Mesodermal cell (in vitro differentiated cells): ENCODE results near the gene NDC1.

Experiments
- H3K27ac ChIP-seq: 2 replicates; pipeline ENCODE4 v1.7.0; 2013; ENCODE audit warnings: mild to moderate bottlenecking, low read depth, low read length, moderate library complexity; ENCODE audit not compliant: severe bottlenecking
- H3K36me3 ChIP-seq: 2 replicates; pipeline ENCODE4 v1.7.1; 2013; ENCODE audit warnings: mild to moderate bottlenecking, low read length, moderate library complexity; ENCODE audit not compliant: control insufficient read depth, insufficient read depth
- H3K4me1 ChIP-seq: one replicate; pipeline ENCODE4 v1.7.1; 2013; ENCODE audit warnings: mild to moderate bottlenecking, low read length; ENCODE audit not compliant: insufficient read depth, control insufficient read depth, poor library complexity, severe bottlenecking
- H3K4me3 ChIP-seq: 2 replicates; pipeline ENCODE4 v1.7.0; 2013; ENCODE audit warnings: low read length, control low read depth, mild to moderate bottlenecking; ENCODE audit not compliant: insufficient read depth, poor library complexity, severe bottlenecking; ENCODE audit errors: extremely low read depth
- H3K9me3 ChIP-seq: 2 replicates; pipeline ENCODE4 v1.7.1; 2013; ENCODE audit warnings: mild to moderate bottlenecking, low read length, moderate library complexity; ENCODE audit not compliant: control insufficient read depth
- WGBS, 2 experiments: methylation state at CpG; one replicate each; pipeline ENCODE4 v1.1.5; 2013; ENCODE audit warnings: missing lambda C conversion rate in 2 of 2; ENCODE audit not compliant: insufficient coverage in 2 of 2; 5-methylcytosine and 5-hydroxymethylcytosine counted together

NDC1 gene

DNA sequence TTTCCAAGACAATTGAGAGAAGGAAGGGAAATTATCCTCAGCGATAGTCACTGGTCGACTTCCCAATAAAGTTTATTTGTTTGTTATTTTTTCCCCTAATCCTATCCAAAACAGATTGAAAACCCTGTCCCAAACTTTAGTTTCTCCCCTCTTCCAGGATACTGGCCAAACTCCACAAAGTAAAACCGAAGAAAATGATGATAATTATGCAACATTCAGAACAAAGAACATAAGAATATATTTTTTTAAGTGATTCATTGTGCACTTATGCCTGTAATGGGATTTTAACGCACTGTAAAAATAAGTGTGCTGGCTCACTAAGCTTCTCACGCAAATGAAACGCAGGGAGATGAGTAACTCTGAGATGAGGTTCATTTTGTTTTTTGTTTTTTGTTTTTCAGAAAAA, 105.2 kb downstream of the NDC1 start:
- Histone ChIP-seq H3K4me1 (peaks cover 53% of the 10 kb centered on the region), H3K27ac (no peak overlapping the region), H3K36me3 (no peaks in the 10 kb centered on the region), H3K9me3 (no peaks in the 10 kb centered on the region), H3K4me3 (no peak overlapping the region)
- WGBS, 2 experiments: 80 to 100% methylated on average over 1 of the region's 6 CpGs

GRCh38 chr1:53732409-53732808, 105.7 kb downstream of the NDC1 start:
- H3K27ac ChIP-seq: no peak overlapping the region
- H3K4me1 ChIP-seq: peaks cover 53% of the 10 kb centered on the region
- 39 to 45% methylated on average over 2 of the region's 3 CpGs for WGBS, 2 experiments
- no peaks in the 10 kb centered on the region for H3K36me3 ChIP-seq
- H3K9me3 ChIP-seq: no peaks in the 10 kb centered on the region
- H3K4me3 ChIP-seq: no peak overlapping the region

- H3K4me1 ChIP-seq: peaks cover 48% of the 10 kb centered on the region
- no peaks in the 10 kb centered on the region for H3K9me3 ChIP-seq
- no peak overlapping the region for H3K4me3 ChIP-seq
- H3K27ac ChIP-seq: no peak overlapping the region
- WGBS, 2 experiments: 93 to 100% methylated on average over 2 to 8 of the region's 8 CpGs
- no peaks in the 10 kb centered on the region for H3K36me3 ChIP-seq
Measured at GRCh38 chr1:53731779-53732305, 106.3 kb downstream of the NDC1 start.

DNA sequence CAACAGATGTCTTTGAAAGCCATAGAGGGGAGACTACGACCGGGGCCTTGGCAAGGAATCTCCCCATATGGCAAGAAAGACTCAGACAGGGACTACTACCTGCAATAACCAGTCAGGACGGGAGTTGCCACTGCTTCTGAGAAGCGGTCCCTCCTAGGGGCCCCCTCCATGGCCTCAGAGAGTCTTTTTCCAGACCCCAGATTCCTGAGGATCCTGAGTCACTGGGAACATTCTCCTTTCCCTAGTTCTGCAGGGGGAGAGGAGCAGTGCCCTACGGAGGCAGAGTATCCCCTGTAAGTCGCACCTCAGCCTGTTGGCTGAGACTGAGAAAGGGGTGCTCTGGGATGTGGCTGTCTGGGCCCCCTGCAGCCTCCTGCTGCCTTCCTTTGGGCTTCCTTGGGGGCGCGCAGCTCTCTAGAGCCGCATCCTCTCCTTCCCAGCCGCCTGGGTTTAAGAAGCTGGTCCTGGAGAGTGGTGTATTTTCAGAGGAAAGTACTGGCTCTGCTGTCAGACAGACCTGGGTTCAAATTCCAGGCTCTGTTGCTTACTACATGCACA, 107.0 kb downstream of the NDC1 start:
- Histone ChIP-seq H3K4me1 (peaks cover 41% of the 10 kb centered on the region), H3K36me3 (no peaks in the 10 kb centered on the region), H3K4me3 (no peak overlapping the region), H3K9me3 (no peaks in the 10 kb centered on the region), H3K27ac (no peak overlapping the region)
- WGBS, 2 experiments: 93 to 96% methylated on average over 7 to 9 of the region's 10 CpGs

DNA sequence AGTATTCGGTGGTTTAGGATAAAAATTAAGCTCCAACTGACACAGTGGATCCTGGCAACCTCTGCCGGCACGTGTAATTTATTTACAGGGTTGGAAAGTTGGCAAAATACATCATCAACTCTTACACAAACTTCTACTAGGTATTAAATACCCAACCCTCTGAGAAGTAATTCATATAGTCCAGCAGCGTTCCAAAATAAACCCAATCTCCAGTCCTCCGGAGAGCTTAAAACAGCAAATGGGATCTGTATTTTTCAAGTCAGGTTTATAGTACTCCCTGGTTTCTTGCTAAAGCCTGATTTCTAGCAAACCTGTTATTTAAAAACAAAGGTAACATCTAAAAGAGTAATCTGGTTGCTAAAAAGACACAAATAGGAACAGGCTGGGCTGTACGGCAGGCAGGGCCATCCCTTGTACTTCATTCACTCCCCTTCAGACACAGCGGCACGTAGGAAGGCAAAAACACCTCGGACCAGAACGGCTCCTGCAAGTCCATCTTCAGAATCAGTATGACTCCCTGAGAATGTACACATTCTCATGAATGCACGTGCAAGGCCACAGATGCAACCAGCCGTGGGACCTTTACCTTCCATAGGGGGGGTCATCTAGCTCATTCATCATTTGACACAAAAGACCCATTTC, 107.8 kb downstream of the NDC1 start:
- Histone ChIP-seq H3K4me3 (no peak overlapping the region), H3K36me3 (no peaks in the 10 kb centered on the region), H3K4me1 (peaks cover 34% of the 10 kb centered on the region), H3K27ac (no peak overlapping the region), H3K9me3 (no peaks in the 10 kb centered on the region)
- 94 to 100% methylated on average over 4 to 9 of the region's 12 CpGs for WGBS, 2 experiments

GRCh38 chr1:53729456-53730223, 108.5 kb downstream of the NDC1 start:
- 88 to 91% methylated on average over 9 to 13 of the region's 16 CpGs for WGBS, 2 experiments
- H3K27ac ChIP-seq: no peak overlapping the region
- H3K4me1 ChIP-seq: peaks cover 27% of the 10 kb centered on the region
- H3K9me3 ChIP-seq: no peaks in the 10 kb centered on the region
- no peaks in the 10 kb centered on the region for H3K36me3 ChIP-seq
- H3K4me3 ChIP-seq: no peak overlapping the region

DNA sequence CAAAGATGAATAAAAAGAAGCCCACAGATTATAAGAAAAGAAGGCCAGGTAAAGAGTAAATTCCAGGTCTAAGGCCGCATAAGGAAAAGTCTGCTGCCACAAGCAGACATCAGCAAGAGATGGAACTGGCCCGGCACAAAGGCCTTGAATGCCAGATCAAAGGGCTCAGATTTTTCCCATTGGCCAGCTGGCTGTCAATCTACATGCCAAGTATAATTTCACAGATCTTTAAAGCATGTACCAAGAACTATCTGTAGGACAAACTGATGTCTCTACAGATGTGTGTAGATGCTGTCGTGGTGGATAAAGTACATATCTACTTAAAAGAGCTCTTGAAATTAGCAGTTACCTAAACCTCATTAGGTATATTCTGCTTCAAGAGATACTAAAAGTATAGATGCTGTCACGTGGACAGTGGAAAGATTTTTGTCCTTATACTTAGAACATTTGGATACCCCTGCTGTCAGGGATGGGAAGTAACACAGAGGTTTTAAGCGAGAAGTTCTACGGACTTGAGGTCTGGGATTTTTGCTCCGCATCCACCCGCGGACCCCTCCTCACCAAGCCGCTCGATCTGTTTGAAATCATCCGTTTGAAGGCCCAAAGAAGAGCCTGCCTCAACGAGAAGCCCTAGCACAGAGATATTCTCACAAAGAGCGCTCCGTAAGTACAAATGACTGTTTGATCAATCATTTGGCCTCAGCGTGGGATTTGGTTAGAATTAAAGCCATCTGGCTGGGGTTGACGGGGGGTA, 109.2 kb downstream of the NDC1 start:
- Histone ChIP-seq H3K9me3 (no peaks in the 10 kb centered on the region), H3K36me3 (no peaks in the 10 kb centered on the region), H3K4me1 (peaks cover 21% of the 10 kb centered on the region), H3K4me3 (no peak overlapping the region), H3K27ac (no peak overlapping the region)
- 95% methylated on average over 13 to 14 of the region's 17 CpGs for whole genome bisulfite sequencing, 2 experiments

GRCh38 chr1:53728196-53728595, 109.9 kb downstream of the NDC1 start:
- no peak overlapping the region for H3K4me3 ChIP-seq
- no peaks in the 10 kb centered on the region for H3K9me3 ChIP-seq
- 71 to 83% methylated on average over 1 of the region's 1 CpG for WGBS, 2 experiments
- H3K4me1 ChIP-seq: peaks cover 15% of the 10 kb centered on the region
- H3K36me3 ChIP-seq: no peaks in the 10 kb centered on the region
- H3K27ac ChIP-seq: no peak overlapping the region

DNA sequence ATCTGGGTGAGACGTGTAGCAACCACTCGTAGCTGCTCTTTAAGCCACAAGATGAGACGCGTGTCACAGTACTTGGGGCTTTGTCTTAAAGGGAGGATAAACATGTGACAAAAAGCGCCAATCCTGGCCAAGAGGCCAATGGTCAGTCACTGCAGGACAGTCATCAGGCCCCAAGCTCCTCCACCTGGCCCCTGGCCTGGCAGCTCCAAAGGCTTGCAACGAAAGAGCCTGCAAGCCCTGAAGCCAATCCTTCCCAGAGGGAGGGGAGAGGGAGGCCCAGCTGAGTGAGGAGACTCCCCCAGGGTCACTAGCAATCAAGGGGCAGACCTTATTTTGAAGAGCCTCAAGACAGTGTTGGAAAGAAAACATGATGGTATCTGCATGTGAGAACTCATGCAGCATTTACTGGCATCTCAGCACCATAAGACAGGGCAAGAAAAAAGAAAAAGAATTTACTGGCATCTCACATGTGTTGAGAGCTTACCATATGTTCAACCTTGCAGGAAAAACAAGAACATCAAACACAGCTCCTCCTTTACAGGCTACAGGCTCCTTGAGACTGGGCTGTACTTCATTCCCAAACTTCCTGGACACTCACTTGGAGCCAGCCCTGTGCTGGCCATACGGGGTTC, 110.5 kb downstream of the NDC1 start:
- Histone ChIP-seq H3K4me1 (peaks cover 10% of the 10 kb centered on the region), H3K4me3 (no peak overlapping the region), H3K27ac (no peak overlapping the region), H3K36me3 (no peaks in the 10 kb centered on the region), H3K9me3 (no peaks in the 10 kb centered on the region)
- WGBS, 2 experiments: 96 to 98% methylated on average over 6 of the region's 7 CpGs

DNA sequence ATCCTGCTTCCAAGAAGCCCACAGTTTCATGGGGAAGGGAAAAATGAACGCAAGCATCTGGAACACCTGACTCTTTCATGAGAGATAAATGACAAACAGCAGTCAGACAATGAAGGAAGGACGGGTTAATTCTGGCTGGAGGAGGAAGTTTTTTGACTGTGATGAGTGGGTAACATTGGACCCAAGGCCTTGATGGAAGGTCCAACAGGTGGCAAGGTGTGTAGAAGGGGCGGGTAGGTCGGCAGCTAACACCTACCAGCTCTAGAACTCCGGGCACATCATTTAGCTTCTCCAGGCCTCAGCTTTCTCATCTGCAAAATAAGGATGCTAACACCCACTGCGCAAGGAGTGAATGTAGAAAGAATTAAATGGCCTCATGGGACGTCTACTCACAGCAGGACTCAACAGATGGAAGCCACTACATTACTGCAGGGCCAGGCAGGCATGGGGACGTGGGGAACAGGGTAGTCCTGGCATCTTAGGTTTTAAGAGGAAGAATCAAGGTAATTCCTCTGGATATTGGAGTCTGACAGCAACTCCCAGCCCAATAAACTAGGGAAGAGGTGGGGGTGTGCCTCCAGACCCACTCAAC, 112.0 kb downstream of the NDC1 start:
- no peaks in the 10 kb centered on the region for H3K9me3 ChIP-seq
- H3K36me3 ChIP-seq: no peaks in the 10 kb centered on the region
- WGBS, 2 experiments: 84 to 91% methylated on average over 3 to 7 of the region's 8 CpGs
- H3K4me1 ChIP-seq: peaks cover 4% of the 10 kb centered on the region
- H3K27ac ChIP-seq: no peak overlapping the region
- no peak overlapping the region for H3K4me3 ChIP-seq
